NCI-H2081 treated with DMSO at 0.1 percent for 48 hours (cell line): ENCODE measurements around the gene ASCC3.

Experiments used
- DNase-seq: peaks from one replicate; lab custom pipeline; 2025; lab: John Stamatoyannopoulos, UW

ASCC3 gene

DNA sequence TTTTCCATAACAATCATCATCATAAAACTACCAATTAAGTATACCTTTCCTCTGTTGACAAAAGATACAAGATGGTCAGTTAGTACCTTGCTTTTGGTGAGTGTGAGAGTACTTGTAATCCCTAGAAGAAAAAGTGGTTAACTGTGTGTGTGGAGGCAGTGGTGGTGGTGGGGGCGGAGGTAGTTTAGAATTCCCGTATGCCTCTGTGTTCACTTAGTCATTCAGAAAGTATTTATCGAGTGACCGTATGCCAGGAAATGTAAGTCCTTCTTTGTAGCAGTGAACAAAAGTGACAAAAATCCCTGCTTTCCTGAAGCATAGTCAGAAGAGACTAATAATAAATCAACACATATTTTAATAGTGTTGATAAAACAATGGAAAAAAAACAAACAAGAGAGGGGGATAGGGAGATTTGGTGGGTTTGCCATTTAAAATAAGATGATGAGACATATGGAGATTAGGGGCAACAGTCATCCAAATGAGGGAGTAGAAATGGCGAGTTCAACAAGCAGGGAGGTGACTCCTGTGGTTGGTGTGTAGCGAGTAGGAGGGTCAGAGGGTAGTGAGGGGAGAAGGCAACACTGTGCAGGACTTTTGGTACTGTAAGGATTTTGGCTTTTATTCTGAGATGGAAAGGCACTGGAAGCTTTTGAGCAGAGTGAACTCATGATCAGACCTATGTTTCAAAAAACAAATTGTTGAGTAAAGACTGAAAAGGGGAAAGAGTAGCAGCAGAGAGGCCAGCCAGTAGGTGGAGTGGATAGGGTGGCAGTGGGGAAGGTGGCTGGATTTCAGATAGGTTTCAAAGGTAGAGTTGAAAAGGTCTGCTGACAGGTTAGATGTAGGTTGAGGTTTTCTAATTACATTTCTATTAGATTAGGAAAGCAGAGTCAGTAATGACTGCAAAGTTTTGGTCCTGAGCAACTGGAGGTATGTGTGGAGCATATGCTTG is 376.1 kb downstream of the ASCC3 start:
- no peak for DNase-seq

DNA sequence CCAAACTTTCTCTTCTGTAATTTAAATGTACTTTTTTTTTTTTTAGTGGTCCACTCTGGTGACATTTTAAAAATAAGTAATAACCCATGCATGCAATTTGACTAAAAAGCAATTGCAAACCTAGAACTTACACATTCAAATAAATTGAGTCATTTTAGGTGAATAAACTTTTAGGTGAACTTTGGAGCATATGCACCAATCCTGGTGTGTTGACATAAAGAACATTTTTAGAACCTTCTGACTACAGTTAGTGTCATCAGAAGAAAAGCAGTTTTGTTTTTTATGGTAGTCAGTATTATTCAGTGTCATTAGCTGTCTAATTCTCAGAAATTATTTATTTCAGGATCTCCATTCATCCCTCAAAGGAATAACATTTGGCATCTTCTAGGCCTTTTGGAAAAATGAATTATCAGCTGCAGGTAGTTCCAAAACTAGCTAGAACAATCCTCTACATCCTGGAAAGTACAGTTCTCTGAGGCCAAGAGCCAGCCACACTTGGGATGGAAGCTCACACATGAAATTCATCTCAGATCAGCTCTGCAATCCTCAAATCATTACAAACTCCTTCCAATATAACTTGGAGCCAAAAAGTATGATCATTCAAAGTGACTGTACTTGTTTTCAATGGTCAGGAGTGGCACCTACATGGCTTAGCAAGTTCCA is 378.0 kb downstream of the ASCC3 start:
- DNase-seq: no peak

DNA sequence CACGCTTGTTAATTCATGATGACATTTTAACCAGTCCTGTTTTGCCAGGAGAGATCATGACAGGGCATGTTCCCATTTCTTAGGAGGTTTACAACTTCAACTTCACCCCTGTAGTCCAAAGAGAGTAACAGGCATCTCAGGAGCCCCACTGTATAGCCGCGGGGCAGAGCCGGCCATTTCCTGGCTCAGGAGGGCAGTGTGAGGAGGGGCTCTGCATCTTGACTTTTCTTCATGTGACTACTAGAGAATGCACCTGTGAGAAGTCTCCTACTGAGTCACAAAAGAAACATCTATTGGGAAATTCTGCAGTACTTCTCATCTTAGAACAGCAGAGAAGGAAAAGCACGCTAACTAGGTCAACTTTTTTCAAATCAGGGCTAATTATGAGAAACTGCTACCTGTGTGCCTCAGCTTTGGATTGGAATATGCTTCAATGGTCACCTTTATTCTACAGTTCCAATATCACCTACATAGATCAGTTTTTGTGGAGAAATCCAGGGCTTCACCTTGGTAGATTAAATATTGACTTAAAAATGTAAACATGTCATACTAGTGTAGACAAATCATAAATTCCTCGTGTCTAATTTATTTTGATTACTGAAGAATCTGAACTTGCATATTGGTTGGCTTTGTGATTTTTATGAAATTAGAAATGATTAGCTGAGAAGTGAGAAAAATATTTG is 387.8 kb downstream of the ASCC3 start:
- no peak for DNase-seq

DNA sequence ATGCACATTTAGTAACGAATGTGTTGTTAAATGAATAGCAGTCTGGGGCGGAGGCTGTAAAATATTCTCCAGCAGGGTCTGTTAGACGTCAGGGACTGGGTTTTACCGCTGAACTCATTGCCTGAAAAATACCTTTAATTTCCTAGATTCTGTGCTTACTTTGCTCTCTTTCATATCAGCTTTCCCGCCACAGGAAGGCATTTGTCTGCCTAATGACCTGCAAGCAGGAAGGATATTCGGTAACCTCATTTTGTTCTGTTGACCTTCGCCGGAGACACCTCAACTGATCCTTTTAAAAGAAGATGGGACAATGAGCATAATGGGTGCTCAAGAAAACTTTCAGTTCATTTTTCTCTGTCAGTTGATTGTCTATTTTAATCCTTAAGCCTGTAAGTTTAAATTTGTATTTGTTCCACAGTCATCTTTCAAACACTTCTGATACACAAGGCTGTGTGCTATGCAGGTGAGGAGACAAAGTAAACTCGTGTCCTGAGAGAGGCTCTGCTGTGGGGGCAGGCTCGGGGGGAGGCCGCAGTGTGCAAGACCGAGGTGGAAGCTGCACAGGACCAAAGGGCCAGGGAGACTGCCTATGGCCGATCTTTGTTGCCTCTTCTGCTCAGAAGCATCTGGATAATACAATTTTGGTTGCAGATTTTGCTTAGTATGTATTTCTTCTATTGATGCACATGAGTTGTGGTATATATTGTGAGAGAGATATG is 389.0 kb downstream of the ASCC3 start:
- DNase-seq: peak; percentile 14

DNA sequence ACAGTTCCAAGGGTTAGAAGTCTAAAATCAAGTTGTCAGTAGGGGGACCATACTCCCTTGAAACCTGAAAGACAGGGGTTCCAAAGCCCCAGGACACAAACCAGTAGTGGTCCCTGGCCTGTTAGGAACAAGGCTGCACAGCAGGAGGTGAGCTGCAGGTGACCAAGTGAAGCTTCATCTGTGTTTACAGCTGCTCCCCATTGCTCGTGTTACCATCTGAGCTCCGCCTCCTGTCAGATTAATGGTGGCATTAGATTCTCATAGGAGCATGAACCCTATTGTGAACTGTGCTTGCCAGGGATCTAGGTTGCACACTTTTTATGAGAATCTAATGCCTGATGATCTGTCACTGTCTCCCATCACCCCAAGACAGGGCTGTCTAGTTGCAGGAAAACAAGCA is 391.1 kb downstream of the ASCC3 start:
- DNase-seq: no peak

DNA sequence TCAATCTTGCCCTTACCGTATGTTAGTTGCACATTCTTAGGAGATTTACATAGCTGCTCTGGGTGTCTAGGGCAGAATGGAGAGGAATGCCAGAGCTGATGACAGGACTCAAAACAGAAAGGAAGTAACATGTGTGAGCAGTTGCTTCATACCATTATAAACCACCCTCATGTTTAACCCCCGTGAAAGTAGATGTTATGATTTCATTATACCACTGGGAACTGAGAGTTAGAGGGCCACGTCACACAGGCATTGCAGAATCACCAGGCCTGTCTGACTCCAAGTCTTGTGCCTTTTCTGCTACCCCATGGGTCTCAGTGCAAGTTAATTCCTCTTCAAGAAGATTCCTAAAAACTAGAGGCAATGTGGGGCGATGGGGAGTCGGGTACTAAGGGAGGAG is 392.9 kb downstream of the ASCC3 start:
- no peak for DNase-seq

DNA sequence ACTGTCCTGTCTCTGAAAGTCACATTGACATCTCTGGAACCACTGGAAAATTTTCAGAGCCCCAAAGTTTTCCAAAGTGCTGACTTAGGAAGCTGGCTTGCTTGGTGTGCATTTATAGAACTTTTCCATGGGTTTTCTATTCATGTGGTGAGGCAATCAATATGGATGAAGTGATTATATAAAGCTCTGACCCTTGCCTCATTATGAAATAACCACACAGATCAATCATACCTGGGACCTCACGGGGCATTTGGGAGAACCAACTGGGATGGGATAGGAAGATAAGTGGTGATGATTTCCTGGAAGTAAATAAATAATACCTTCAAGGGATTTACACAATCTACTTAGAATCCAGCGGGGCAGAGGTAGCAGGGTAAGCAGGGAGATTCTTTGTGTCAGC is 393.5 kb downstream of the ASCC3 start:
- no peak for DNase-seq

DNA sequence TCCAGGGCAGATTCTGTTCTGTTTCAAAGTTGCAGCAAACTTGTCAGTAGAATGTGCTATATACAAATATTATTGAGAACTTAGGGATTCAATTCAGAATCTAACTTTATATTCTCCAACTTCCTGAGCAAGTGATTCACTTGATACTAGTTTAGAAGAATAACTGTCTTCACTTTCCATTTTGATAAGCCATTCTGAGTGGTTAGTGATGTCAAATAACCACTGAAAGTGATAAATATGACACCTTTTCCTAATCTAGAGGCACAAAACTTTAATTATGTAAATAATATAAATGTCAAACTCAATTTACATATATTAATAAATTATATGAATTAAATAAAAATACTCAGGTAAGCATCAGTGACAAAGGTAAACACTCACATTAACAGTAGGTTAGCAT is 395.9 kb downstream of the ASCC3 start:
- no peak for DNase-seq

DNA sequence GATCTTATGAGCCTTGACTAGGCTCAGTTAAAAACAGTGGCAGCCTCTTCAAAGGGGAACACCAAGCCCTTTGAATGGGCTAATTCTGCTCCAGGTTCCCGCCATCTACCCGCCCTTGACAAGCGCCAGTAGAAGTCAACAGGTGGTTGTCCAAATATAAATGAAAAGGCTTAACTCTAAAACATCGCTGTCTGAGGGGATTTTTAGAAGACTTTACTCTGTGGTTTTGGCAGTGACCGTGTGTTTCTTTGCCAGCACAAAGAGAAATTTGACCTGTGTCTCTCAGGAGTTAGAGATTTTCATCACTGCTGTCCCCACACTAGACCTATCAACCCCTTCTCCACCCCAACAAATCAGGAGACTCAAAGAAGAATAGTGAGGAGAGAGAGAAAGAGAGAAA is 396.7 kb downstream of the ASCC3 start:
- no peak for DNase-seq

DNA sequence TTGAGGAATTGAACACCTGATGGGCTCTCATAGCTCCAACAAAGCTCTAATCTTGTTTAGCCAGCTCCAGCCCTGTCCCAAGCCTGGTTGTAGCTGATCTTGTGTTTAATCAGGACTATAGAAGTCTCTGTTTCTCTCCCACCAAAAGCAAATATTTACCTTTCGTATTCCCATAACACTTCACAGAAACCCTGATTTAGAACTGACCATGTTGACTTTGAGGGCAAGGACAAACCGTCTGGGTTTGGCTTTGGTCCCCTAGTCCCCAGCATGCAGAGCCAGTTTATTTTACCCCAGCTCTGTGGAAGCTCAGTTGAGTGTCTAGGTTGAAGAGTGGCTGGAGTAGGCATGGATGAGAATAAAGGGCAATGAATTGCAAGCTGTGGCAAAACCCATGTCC is 398.4 kb downstream of the ASCC3 start:
- DNase-seq: no peak

DNA sequence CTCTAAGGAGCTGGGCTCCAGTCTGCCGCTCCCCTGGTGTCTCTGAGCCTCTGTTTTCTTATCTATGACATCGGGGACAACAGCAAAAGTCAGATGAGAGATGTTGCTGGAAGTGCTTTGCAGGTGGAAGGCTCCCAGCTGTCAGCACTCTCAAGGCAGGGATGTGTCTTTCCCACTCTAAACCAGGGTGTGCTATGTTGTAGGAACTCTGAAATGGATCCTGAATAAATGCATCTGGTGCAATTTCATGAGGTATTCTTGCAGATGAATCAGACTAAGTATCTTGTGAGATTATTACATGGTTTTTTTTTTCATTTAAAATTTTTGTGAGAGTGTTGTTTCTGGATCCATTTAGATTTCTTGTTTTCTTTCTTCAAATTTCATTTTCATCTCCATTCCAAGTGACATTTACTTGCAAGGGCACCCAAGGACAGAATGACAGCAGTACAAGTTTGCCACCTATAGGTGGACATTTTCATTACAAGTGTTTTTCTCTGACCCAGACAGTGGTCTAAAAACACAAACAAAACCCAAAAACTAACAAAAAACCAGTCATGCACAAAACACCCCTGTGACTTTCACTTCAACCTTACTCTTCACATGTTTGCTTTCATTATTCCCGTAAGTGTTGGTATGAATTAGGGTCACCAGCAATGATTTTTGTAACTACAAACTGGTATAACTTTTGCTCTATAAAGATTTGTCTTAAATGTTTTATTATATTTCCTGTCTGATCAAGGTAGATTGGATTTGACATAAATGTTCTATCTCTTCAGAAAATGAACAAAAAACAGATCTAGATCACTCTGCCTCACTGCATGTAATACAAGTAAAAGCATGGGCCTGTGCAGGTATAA is 401.7 kb downstream of the ASCC3 start:
- no peak for DNase-seq

DNA sequence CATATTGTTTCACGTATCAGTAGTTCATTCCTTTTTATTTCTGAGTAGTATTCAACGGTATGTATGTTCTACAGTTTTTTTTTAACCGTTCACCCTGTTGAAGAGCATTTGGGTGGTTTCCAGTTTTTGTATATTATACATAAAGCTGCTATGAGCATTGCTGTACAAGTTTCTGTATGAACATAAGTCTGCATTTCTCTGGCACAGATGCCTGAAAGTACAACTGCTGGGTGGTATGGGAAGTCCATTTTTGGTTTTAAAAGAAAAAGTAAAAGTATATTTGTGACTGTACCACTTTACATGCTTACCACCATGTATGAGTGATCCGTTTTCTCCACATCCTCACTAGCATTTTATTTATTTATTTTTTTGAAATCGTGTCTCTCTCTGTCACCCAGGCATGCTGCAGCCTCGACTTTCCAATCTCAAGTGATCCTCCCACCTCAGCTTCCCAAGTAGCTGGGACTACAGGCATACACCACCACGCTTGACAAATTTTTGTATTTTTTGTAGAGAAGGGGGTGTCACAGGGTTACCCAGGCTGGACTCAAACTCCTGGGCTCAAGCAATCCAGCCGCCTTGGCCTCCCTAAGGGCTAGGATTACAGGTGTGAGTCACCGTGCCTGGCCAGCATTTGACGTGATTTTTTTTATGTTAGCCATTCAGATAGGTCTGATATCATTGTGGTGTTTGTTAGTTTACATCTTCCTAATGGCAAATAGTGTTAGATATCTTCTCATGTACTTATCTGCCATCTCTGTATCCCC is 405.4 kb downstream of the ASCC3 start:
- no peak for DNase-seq

DNA sequence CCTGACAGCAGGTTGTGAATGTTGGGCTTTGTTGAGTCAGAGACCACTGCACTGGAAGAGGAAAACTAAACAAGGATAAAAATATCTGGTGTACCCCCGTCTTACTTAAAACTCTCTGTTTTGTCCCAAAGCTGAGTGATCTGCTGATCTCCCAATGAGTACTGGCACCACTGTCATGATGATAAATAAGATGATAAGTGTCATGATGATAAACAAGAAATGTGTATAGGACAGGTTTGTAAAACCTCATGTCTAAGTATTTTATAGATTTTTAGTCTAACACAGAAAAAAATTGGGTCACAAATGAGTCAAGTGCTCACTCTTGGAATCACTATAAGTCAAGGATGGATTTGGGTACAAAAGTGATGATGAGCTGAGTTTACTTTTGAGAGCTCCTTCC is 407.9 kb downstream of the ASCC3 start:
- no peak for DNase-seq

DNA sequence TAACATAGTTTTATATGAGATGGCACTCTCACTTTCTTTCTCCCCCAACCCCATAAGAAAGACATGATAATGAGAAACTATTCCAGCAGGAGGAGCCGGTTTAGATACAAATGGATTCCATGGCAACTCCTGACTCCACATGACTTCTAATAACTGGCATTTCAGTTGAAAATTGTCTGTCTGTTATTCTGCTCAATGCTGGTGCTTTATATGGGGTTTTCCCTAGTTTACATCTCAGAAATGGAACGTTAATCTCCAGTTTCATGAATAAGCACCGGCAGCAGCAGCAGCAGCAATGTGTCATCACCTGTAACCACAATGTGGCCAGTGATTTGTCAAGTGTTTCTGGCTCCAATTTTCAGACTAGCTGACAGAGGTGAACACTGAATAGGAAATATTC is 408.5 kb downstream of the ASCC3 start:
- no peak for DNase-seq

DNA sequence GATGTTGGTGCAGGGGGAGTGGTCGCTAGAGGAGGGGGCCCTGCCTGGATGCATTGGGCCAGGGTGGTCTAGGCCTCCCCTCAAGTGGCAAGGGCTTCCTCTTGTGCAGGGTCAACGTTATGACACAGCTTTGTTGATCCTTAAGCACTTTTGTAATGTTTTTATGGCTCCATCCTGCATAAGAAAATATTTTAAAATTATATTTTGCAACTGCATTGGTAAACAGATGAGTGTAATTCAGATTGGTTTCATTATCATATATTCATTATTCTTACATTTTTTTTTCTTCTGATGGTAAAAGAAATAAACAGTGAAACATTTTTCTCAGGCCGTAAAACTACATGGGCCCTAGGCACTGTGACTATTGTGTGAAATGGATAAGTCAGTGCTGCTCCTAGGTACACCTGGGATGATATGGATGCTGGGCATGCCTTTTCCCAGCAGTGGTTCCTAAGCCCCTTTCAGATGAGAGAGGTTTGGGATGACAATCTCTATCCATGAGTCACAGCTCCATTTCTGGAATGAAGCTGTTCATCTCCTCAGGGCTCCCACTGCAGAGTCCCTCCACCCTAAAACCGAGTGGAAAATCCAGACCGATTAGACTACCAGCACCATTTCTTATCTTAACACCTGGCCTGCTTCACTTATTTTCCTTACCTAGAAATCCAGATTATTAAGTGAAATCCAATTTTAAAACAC is 410.6 kb downstream of the ASCC3 start:
- no peak for DNase-seq

DNA sequence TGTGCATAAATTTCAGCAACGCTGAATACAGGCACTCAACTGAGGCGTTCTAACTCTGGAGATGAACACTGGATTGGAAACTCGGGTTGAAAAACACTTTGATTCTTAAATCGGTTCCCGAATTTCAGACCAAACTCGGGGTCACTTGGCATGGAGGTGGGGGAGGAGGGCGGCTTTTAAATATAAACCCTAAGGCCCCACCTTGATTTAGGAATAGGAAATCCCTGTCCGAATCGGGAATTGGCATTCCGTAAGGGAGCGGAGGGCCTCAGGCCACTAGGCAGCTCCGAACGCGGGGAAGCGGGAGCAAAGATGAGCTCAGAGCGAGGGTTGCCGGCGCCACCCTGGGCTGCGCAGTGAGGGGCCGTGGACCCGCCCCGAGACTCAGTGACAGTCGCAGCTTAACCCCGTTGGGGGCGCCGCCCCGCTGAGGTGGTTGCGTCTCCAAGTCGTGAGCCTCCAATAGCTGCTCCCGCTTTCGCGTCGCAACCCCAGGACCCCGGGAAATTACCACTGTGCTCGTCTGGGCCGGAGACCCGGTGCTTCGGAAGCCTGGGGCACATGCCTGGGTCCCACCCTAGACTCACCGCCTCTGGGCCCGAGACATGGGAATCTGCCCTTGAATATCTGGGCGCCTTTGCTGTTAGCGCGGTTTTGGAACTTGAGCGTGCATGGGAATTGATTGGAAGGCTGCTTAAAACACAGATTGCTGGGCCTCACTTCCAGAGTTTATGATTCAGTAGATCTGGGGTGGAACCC is 411.8 kb downstream of the ASCC3 start:
- no peak for DNase-seq

DNA sequence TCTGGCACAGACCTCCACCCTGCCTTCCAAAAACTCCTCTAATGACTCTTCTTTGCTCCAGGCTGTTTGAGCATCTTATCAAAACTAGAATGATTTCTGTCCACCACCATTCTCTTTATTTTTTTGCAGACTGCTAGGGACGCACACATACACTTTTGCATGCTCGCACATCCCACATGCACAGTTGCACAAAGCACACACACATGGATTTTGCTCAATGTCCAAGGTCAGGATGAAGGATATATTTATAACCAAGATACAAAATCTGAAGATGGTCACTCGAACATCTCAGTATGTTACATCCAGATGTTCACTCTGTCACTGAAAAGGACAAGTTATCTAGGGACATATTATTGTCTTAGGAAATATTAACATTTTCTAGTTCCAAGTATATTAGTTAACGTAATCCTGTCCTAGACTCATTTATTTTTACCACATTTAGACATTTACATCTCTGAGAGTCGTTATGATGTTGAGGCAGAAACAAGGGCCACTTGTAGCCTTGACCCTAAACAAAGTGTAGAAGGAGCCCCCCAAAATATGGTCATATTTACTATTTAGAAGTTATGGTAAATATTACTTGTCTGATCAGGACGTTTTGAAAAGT is 413.0 kb downstream of the ASCC3 start:
- DNase-seq: no peak

DNA sequence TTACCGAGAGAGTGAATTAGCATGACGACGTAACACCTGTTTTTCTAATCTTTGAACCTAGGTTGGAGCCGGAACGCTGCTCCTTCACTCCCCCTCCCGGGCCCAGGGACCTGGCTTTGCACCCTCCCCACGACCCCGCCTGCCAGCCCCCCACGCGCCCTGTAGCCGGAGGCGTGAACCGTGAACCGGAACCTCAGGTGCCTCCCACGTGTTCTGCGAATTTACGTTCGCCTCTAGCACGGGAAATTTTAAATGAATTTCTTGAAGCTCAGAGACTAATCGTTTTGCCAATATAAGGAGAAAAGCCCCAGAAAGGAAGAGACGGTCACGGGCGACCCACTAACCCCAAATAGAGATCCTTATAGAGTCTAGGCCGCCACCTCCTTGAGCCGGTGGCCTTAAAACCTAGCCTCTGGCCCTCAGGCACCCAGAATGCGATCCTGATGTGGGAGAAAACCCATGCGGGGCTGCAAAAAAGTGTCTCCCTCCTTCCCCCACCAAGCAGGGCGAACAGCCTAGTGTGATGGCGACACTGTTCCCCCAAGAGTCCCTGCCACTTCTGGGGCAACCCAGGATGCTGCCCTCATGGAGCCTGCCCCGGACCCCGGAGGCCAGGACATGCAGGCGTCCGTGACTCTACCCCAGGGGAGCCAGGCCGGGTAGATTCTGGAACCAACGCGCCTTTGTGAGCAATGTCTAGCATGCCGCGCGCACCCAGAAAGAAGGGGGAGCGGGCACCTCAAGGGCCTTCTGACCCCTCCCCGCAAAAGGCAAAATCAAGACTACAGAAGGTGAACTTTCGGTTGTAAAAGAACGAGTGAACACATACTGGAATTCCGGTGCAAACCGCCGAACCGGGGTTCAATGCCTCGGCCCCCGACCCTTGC is 413.8 kb downstream of the ASCC3 start:
- DNase-seq: no peak
